OCI-LY7 (cell line): ENCODE measurements around the gene SLC38A3. TPM values are rescaled to one million over a fixed set of nuclear protein-coding genes. Genes with fewer than 3 reads are reported as not detected.

Source experiments
- BruUV-seq: library from RNA; stranded (reverse); fragments of 400-500 nt; replicated peaks from 2 replicates; lab custom pipeline; 2021; lab: Mats Ljungman, UMichigan
- CTCF ChIA-PET: fragments of 300-600 bp; sonication (Branson Sonifier 250); formaldehyde crosslinking; loops from one replicate; lab custom pipeline; 2022; ENCODE audit warnings: antibody characterized with exemption; ENCODE audit not compliant: unreplicated experiment; lab: Charles Lee
- POLR2A ChIA-PET: fragments of 300-600 bp; sonication (Branson Sonifier 250); formaldehyde crosslinking; loops from one replicate; lab custom pipeline; 2022; ENCODE audit warnings: antibody characterized with exemption; lab: Charles Lee
- DNase-seq: peaks from one replicate; pipeline ENCODE4 v3.0.0-alpha.2; 2015; ENCODE audit warnings: low spot score
- H2AFZ ChIP-seq: fragments of 200-600 bp; sonication (generic), shearing (Covaris generic); 2 replicates; pipeline ENCODE4 v1.6.1; 2014; ENCODE audit warnings: mild to moderate bottlenecking, antibody characterized with exemption, low read length, moderate library complexity
- H3K27ac ChIP-seq: fragments of 200-600 bp; sonication (generic); 2 replicates; pipeline ENCODE4 v1.5.1; 2014; ENCODE audit warnings: mixed run types, low read depth, mild to moderate bottlenecking, moderate library complexity, low read length, inconsistent platforms; ENCODE audit not compliant: poor library complexity, severe bottlenecking
- H3K36me3 ChIP-seq: fragments of 200-600 bp; sonication (generic); 2 replicates; pipeline ENCODE4 v1.6.1; 2014; ENCODE audit warnings: mild to moderate bottlenecking, antibody characterized with exemption, low read length, moderate library complexity, mixed read lengths; ENCODE audit not compliant: insufficient read depth
- H3K4me1 ChIP-seq: fragments of 200-600 bp; sonication (generic); 2 replicates; pipeline ENCODE4 v1.5.1; 2014; ENCODE audit warnings: mild to moderate bottlenecking, low read length; ENCODE audit not compliant: insufficient read depth, poor library complexity, severe bottlenecking
- H3K4me2 ChIP-seq: fragments of 200-600 bp; sonication (generic); 2 replicates; pipeline ENCODE4 v1.6.1; 2014; ENCODE audit warnings: mild to moderate bottlenecking, low read length
- H3K4me3 ChIP-seq: fragments of 200-600 bp; sonication (generic); 2 replicates; pipeline ENCODE4 v1.5.1; 2014; ENCODE audit warnings: mild to moderate bottlenecking, low read depth, low read length; ENCODE audit not compliant: poor library complexity, severe bottlenecking
- H3K79me2 ChIP-seq: fragments of 200-600 bp; sonication (generic); 2 replicates; pipeline ENCODE4 v1.6.1; 2016; ENCODE audit warnings: low read depth, mild to moderate bottlenecking, low read length, moderate library complexity, mixed read lengths; ENCODE audit not compliant: insufficient read depth
- H3K9me2 ChIP-seq: fragments of 200-600 bp; sonication (generic); 2 replicates; pipeline ENCODE4 v1.6.1; 2016; ENCODE audit warnings: mild to moderate bottlenecking, low read length, mixed read lengths; ENCODE audit not compliant: insufficient read depth
- H3K9me3 ChIP-seq: fragments of 200-600 bp; sonication (generic); 2 replicates; pipeline ENCODE4 v1.6.1; 2014; ENCODE audit warnings: mild to moderate bottlenecking, mixed run types, low read length, mixed read lengths
- H4K20me1 ChIP-seq: fragments of 200-600 bp; sonication (generic); 2 replicates; pipeline ENCODE4 v1.6.1; 2014; ENCODE audit warnings: mild to moderate bottlenecking, antibody characterized with exemption, low read length, moderate library complexity, mixed read lengths; ENCODE audit not compliant: insufficient read depth
- EZH2phosphoT487 ChIP-seq: fragments of 200-600 bp; sonication (generic); IDR thresholded peaks from 2 replicates; pipeline ENCODE4 v1.6.1; 2018; ENCODE audit warnings: low read depth, borderline replicate concordance, mild to moderate bottlenecking, mixed run types, antibody characterized with exemption, low read length, moderate library complexity, mixed read lengths
- intact Hi-C: fragments of 100-400 bp; cut with micrococcal nuclease; formaldehyde crosslinking; loops from one replicate; pipeline ENCODE4 v1.10.0; 2022; ENCODE audit not compliant: unreplicated experiment
- total RNA-seq, 2 experiments: library from RNA; depleted of rRNA in 1 of 2; stranded (reverse); fragments of >200 nt in 1 of 2; shearing (Covaris generic) in 1 of 2; gene quantifications; 2 replicates each; pipeline ENCODE4 v1.2.3, GENCODE V29; 2014 to 2022
- TF ChIP-seq, protein P1 (sequence below): fragments of 200-600 bp; sonication (generic); conservative IDR thresholded peaks from 2 replicates; pipeline ENCODE4 v1.5.1; 2014; ENCODE audit warnings: mild to moderate bottlenecking, antibody characterized with exemption, low read length, moderate library complexity, mixed read lengths

SLC38A3 gene
- total RNA-seq, 2 experiments from 2014 or later: not detected

DNA sequence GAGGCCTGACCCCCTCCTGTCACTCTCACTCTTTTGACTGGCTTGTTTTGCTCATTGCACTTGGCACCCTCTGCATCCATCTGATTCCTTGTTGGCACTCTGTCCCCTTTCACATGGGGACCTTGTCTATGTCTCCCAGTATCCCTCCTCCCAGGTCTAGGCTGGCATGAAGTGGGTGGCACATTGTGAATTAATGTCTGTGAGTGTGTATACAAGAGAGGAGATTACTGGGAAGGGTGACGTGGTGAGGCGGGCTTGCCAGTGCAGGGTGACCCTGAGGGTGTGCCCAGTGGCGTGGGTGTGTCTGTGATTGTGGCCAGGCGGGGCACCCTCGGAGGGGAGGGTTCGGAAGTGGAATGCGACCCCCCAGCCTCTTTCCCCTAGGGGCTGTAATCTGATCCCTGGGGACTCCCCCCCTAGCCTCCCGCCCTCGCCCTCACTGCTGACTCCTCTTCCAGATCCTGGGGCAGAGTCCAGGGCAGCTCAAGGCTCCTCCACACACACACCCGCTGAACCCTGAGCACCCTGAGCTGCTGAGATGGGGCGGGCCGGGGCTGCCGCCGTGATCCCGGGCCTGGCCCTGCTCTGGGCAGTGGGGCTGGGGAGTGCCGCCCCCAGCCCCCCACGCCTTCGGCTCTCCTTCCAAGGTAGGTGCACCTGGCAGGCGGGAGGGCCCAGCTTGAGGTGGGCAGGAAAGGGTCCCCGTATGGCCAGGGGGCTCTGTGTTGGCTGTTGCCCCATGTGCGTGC, 63.8 kb downstream of the SLC38A3 start, which contains the start of gene SEMA3B:
Gene SEMA3B (plus strand): TSS at position 445 of the 749 bp plus-strand sequence. CDS start 94 bp downstream, at position 539.
- no peak within 1 kb of the TSS for H3K4me3 ChIP-seq
- no peak within 1 kb of the TSS for H2AFZ ChIP-seq
- intact Hi-C loops: no loop called here
- ChIA-PET POLR2A (interaction anchor here (0.6 kb wide), 1 partner anchor 31 kb away, joined by 6 read pairs; no protein-coding TSS in a partner anchor), CTCF (no interaction called here)
- no peaks in the 10 kb centered on the region for H3K79me2 ChIP-seq
- H4K20me1 ChIP-seq: no peaks in the 10 kb centered on the region
- no TSS peak for BruUV-seq
- no peak for TF ChIP-seq EZH2phosphoT487
- TF ChIP-seq, protein P1, sequence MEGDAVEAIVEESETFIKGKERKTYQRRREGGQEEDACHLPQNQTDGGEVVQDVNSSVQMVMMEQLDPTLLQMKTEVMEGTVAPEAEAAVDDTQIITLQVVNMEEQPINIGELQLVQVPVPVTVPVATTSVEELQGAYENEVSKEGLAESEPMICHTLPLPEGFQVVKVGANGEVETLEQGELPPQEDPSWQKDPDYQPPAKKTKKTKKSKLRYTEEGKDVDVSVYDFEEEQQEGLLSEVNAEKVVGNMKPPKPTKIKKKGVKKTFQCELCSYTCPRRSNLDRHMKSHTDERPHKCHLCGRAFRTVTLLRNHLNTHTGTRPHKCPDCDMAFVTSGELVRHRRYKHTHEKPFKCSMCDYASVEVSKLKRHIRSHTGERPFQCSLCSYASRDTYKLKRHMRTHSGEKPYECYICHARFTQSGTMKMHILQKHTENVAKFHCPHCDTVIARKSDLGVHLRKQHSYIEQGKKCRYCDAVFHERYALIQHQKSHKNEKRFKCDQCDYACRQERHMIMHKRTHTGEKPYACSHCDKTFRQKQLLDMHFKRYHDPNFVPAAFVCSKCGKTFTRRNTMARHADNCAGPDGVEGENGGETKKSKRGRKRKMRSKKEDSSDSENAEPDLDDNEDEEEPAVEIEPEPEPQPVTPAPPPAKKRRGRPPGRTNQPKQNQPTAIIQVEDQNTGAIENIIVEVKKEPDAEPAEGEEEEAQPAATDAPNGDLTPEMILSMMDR: no peak
- H3K4me2 ChIP-seq: no peak within 1 kb of the TSS
- H3K36me3 ChIP-seq: no peaks in the 10 kb centered on the region
- H3K4me1 ChIP-seq: peaks cover 5% of the 10 kb centered on the region
- no peak for DNase-seq
- no peaks in the 10 kb centered on the region for H3K9me3 ChIP-seq
- no peak within 1 kb of the TSS for H3K27ac ChIP-seq
- H3K9me2 ChIP-seq: no peaks in the 10 kb centered on the region

DNA sequence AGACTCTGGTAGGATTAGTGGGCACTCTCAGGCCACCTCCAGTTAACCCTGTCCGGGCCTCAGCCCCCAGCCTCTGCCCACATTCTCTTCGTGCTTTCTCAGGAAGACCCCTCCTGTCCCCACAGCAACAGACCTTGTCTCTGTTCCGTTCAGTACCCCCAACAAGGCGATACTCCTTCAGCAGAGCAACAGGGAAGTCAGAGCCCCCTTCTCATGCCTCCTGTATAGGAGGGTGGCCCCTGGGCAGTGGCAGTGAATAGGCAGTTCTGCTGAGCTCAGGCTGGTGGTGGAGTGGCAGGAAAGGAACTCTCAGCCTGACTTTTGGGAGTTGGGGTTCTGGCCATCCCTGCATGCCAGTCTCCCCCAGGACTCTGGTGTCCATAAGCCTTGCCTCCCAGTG, 64.4 kb downstream of the SLC38A3 start:
- no peaks in the 10 kb centered on the region for H3K79me2 ChIP-seq
- H3K4me1 ChIP-seq: peaks cover 5% of the 10 kb centered on the region
- intact Hi-C loops: no loop called here
- no peaks in the 10 kb centered on the region for H4K20me1 ChIP-seq
- TF ChIP-seq, protein P1: no peak
- TF ChIP-seq EZH2phosphoT487: no peak
- ChIA-PET POLR2A (no interaction called here), CTCF (no interaction called here)
- H3K4me3 ChIP-seq: no peak overlapping the region
- H3K9me2 ChIP-seq: no peaks in the 10 kb centered on the region
- H3K4me2 ChIP-seq: no peak overlapping the region
- no peak for DNase-seq
- no peaks in the 10 kb centered on the region for H3K9me3 ChIP-seq
- H3K27ac ChIP-seq: no peak overlapping the region
- no peak overlapping the region for H2AFZ ChIP-seq
- H3K36me3 ChIP-seq: no peaks in the 10 kb centered on the region
- BruUV-seq: no TSS peak

GRCh38 chr3:50269977-50270413, 64.9 kb downstream of the SLC38A3 start:
- ChIA-PET CTCF (no interaction called here), POLR2A (interaction anchor here (0.6 kb wide), 1 partner anchor 10 kb away, joined by 3 read pairs; no protein-coding TSS in a partner anchor)
- no peaks in the 10 kb centered on the region for H3K9me3 ChIP-seq
- no peak for TF ChIP-seq EZH2phosphoT487
- TF ChIP-seq, protein P1: no peak
- intact Hi-C loops: no loop called here
- H2AFZ ChIP-seq: no peak overlapping the region
- no peak overlapping the region for H3K27ac ChIP-seq
- H3K4me1 ChIP-seq: peaks cover 5% of the 10 kb centered on the region
- no peaks in the 10 kb centered on the region for H4K20me1 ChIP-seq
- no peak overlapping the region for H3K4me2 ChIP-seq
- H3K9me2 ChIP-seq: no peaks in the 10 kb centered on the region
- no peaks in the 10 kb centered on the region for H3K36me3 ChIP-seq
- H3K4me3 ChIP-seq: no peak overlapping the region
- DNase-seq: no peak
- H3K79me2 ChIP-seq: no peaks in the 10 kb centered on the region
- no TSS peak for BruUV-seq
